Calu3 (cell line): ENCODE measurements around the gene RAMP3. TPM values are rescaled to one million over a fixed set of nuclear protein-coding genes. Genes with fewer than 3 reads are reported as not detected.

Experiments
- BruUV-seq: library from RNA; stranded (reverse); fragments of 400-500 nt; replicated peaks from 2 replicates; lab custom pipeline; 2021; lab: Mats Ljungman, UMichigan
- CTCF ChIA-PET: fragments of 300-600 bp; sonication (Branson Sonifier 250); formaldehyde crosslinking; loops from one replicate; lab custom pipeline; 2022; ENCODE audit warnings: antibody characterized with exemption; lab: Charles Lee
- DNase-seq: peaks from one replicate; pipeline ENCODE4 v3.0.0; 2022
- H3K27ac Mint-ChIP-seq: one replicate; pipeline ENCODE4 v1.8.0; 2022; ENCODE audit warnings: mixed read lengths; ENCODE audit not compliant: unreplicated experiment
- H3K27me3 Mint-ChIP-seq: one replicate; pipeline ENCODE4 v1.8.0; 2022; ENCODE audit warnings: mixed read lengths; ENCODE audit not compliant: unreplicated experiment
- H3K36me3 Mint-ChIP-seq: one replicate; pipeline ENCODE4 v1.8.0; 2022; ENCODE audit warnings: mild to moderate bottlenecking, moderate library complexity, mixed read lengths; ENCODE audit not compliant: insufficient read depth, unreplicated experiment
- H3K4me1 Mint-ChIP-seq: one replicate; pipeline ENCODE4 v1.8.0; 2022; ENCODE audit warnings: mild to moderate bottlenecking, low read depth, mixed read lengths; ENCODE audit not compliant: unreplicated experiment
- H3K4me3 Mint-ChIP-seq: one replicate; pipeline ENCODE4 v1.8.0; 2022; ENCODE audit warnings: mild to moderate bottlenecking, low read depth, moderate library complexity, mixed read lengths; ENCODE audit not compliant: unreplicated experiment
- H3K9me3 Mint-ChIP-seq: one replicate; pipeline ENCODE4 v1.8.0; 2022; ENCODE audit warnings: low read depth, mixed read lengths; ENCODE audit not compliant: unreplicated experiment
- CTCF ChIP-seq: fragments of 200-600 bp; IDR thresholded peaks from one replicate; pipeline ENCODE4 v1.8.0; 2022; ENCODE audit warnings: antibody characterized with exemption; ENCODE audit not compliant: unreplicated experiment
- intact Hi-C: fragments of 100-400 bp; cut with micrococcal nuclease; formaldehyde crosslinking; loops from one replicate; pipeline ENCODE4 v1.10.0; 2022; ENCODE audit not compliant: unreplicated experiment
- total RNA-seq: library from RNA; stranded (reverse); gene quantifications from 2 replicates; pipeline ENCODE4 v1.2.3, GENCODE V29; 2022

RAMP3 gene
- total RNA-seq, 1 experiment from 2014 or later = not detected

GRCh38 chr7:45211066-45211465 is 53.5 kb downstream of the RAMP3 start:
- CTCF ChIA-PET = interaction anchor here (0.6 kb wide), 1 partner anchor 182 kb away, joined by 4 read pairs; no protein-coding TSS in a partner anchor
- Mint-ChIP-seq H3K36me3 (no peaks in the 10 kb centered on the region), H3K27me3 (peaks cover 98% of the 10 kb centered on the region), H3K9me3 (no peaks in the 10 kb centered on the region), H3K27ac (no peak overlapping the region), H3K4me1 (no peaks in the 10 kb centered on the region), H3K4me3 (no peak overlapping the region)
- intact Hi-C loops = no loop called here
- no peak for DNase-seq
- no peak for TF ChIP-seq CTCF
- BruUV-seq = no TSS peak

- CTCF ChIA-PET = no interaction called here
- H3K9me3 Mint-ChIP-seq = no peaks in the 10 kb centered on the region
- H3K27ac Mint-ChIP-seq = no peak overlapping the region
- TF ChIP-seq CTCF = no peak
- H3K4me1 Mint-ChIP-seq = no peaks in the 10 kb centered on the region
- peaks cover 98% of the 10 kb centered on the region for H3K27me3 Mint-ChIP-seq
- H3K4me3 Mint-ChIP-seq = no peak overlapping the region
- BruUV-seq = no TSS peak
- no peaks in the 10 kb centered on the region for H3K36me3 Mint-ChIP-seq
- DNase-seq = no peak
- intact Hi-C loops = no loop called here
Measured at GRCh38 chr7:45211958-45212357, 54.4 kb downstream of the RAMP3 start.

GRCh38 chr7:45212606-45213005 is 55.0 kb downstream of the RAMP3 start:
- Mint-ChIP-seq H3K27me3 (peaks cover 98% of the 10 kb centered on the region), H3K27ac (no peak overlapping the region)
- CTCF ChIA-PET = no interaction called here

GRCh38 chr7:45215601-45216062 is 58.0 kb downstream of the RAMP3 start:
- BruUV-seq = no TSS peak
- Mint-ChIP-seq H3K4me3 (no peak overlapping the region), H3K36me3 (no peaks in the 10 kb centered on the region), H3K27me3 (peaks cover 96% of the 10 kb centered on the region), H3K9me3 (no peaks in the 10 kb centered on the region), H3K27ac (no peak overlapping the region), H3K4me1 (no peaks in the 10 kb centered on the region)
- no peak for TF ChIP-seq CTCF
- CTCF ChIA-PET = interaction anchor here (0.7 to 1.5 kb wide), 2 partner anchors 11 to 196 kb away, joined by 5 to 6 read pairs; no protein-coding TSS in a partner anchor
- intact Hi-C loops = no loop called here
- no peak for DNase-seq

More at GRCh38 chr7:45212606-45213005, 55.0 kb downstream of the RAMP3 start:
- Mint-ChIP-seq H3K4me3 (no peak overlapping the region), H3K36me3 (no peaks in the 10 kb centered on the region), H3K9me3 (no peaks in the 10 kb centered on the region), H3K4me1 (no peaks in the 10 kb centered on the region)
- BruUV-seq = no TSS peak
- intact Hi-C loops = no loop called here
- no peak for DNase-seq
- TF ChIP-seq CTCF = no peak
